ENCODE measurements around the gene KCNK6.

KCNK6 gene

GRCh38 chr19:38319421-38320258 lies at the start of gene KCNK6:
Gene KCNK6 (plus strand): TSS chr19:38319845. CDS start chr19:38319951, 106 bp downstream.
- DNase-seq (ENCODE audit: low read depth in 2 of 2), result peak; percentile 20 to 38

GRCh38 chr19:38270587-38271167 lies 49.0 kb upstream of the KCNK6 start:
- DNase-seq (ENCODE audit: low read depth in 2 of 2), result no peak

GRCh38 chr19:38273499-38273898 lies 46.1 kb upstream of the KCNK6 start:
- DNase-seq (ENCODE audit: low read depth in 2 of 2), result no peak

- DNase-seq (ENCODE audit: low read depth in 2 of 2), result no peak
Observed at GRCh38 chr19:38274739-38275138, 44.9 kb upstream of the KCNK6 start.

- DNase-seq (ENCODE audit: low read depth in 2 of 2), result no peak
Observed at GRCh38 chr19:38276942-38277517, 42.6 kb upstream of the KCNK6 start.

- no peak for DNase-seq (ENCODE audit: low read depth in 2 of 2)
Observed at GRCh38 chr19:38277549-38277948, 42.1 kb upstream of the KCNK6 start.

GRCh38 chr19:38277969-38278680 lies 41.5 kb upstream of the KCNK6 start:
- no peak for DNase-seq (ENCODE audit: low read depth in 2 of 2)

- DNase-seq (ENCODE audit: low read depth in 2 of 2), result no peak
Observed at GRCh38 chr19:38278751-38279150, 40.9 kb upstream of the KCNK6 start.

GRCh38 chr19:38280030-38280921 lies 39.4 kb upstream of the KCNK6 start:
- DNase-seq (ENCODE audit: low read depth in 2 of 2), result no peak

- DNase-seq (ENCODE audit: low read depth in 2 of 2), result no peak
Observed at GRCh38 chr19:38281811-38282566, 37.7 kb upstream of the KCNK6 start.

- DNase-seq (ENCODE audit: low read depth in 2 of 2), result no peak
Observed at GRCh38 chr19:38283271-38283670, 36.4 kb upstream of the KCNK6 start.

GRCh38 chr19:38284422-38284821 lies 35.2 kb upstream of the KCNK6 start:
- no peak for DNase-seq (ENCODE audit: low read depth in 2 of 2)

GRCh38 chr19:38285567-38285966 lies 34.1 kb upstream of the KCNK6 start:
- DNase-seq (ENCODE audit: low read depth in 2 of 2), result no peak

GRCh38 chr19:38287604-38288003 lies 32.0 kb upstream of the KCNK6 start:
- DNase-seq (ENCODE audit: low read depth in 2 of 2), result no peak

- no peak for DNase-seq (ENCODE audit: low read depth in 2 of 2)
Observed at GRCh38 chr19:38288123-38288855, 31.4 kb upstream of the KCNK6 start.

- DNase-seq (ENCODE audit: low read depth in 2 of 2), result no peak
Observed at GRCh38 chr19:38289955-38290354, 29.7 kb upstream of the KCNK6 start.

GRCh38 chr19:38290631-38291147 lies 29.0 kb upstream of the KCNK6 start:
- DNase-seq (ENCODE audit: low read depth in 2 of 2), result no peak

GRCh38 chr19:38291855-38292254 lies 27.8 kb upstream of the KCNK6 start:
- no peak for DNase-seq (ENCODE audit: low read depth in 2 of 2)

- no peak for DNase-seq (ENCODE audit: low read depth in 2 of 2)
Observed at GRCh38 chr19:38293281-38293680, 26.4 kb upstream of the KCNK6 start.

GRCh38 chr19:38294090-38294489 lies 25.6 kb upstream of the KCNK6 start:
- DNase-seq (ENCODE audit: low read depth in 2 of 2), result no peak
